Esophagus muscularis mucosa (tissue), 4 donors: ENCODE measurements around the gene NEXN.

Source experiments
- CTCF ChIP-seq, 3 experiments: fragments of 200-600 bp in 2 of 3; fragments of 450-650 bp in 1 of 3; sonication (generic) in 2 of 3; IDR thresholded peaks; one replicate each; pipeline ENCODE4 v1.5.1; 2017 to 2019; ENCODE audit warnings: antibody characterized with exemption in 3 of 3, mild to moderate bottlenecking in 2 of 3, moderate library complexity in 1 of 3
- EP300 ChIP-seq: sonication (generic); formaldehyde crosslinking; IDR thresholded peaks from one replicate; pipeline ENCODE4 v1.6.1; 2017; ENCODE audit warnings: antibody characterized with exemption
- POLR2A ChIP-seq: fragments of 450-650 bp; IDR thresholded peaks from one replicate; pipeline ENCODE4 v1.6.1; 2017; ENCODE audit warnings: antibody characterized with exemption, moderate library complexity, mild to moderate bottlenecking, low read depth
- POLR2AphosphoS5 ChIP-seq, 2 donors: sonication (generic); formaldehyde crosslinking; IDR thresholded peaks; one replicate each; pipeline ENCODE4 v1.6.1; 2017; ENCODE audit warnings: antibody characterized with exemption in 2 of 2

GRCh38 chr1:77881061-77881460 is 7.4 kb upstream of the NEXN start:
- TF ChIP-seq CTCF (IDR thresholded peaks at IDR 0.05), result no peak
- TF ChIP-seq POLR2A, result no peak
- no peak for TF ChIP-seq EP300
- no peak for TF ChIP-seq POLR2AphosphoS5 (IDR thresholded peaks at IDR 0.05)
